HG02610 (cell line): ENCODE measurements around the gene FCMR.
"Not testable (repeated sequence)": the region's sequence is repeated elsewhere in the genome, so short reads cannot be mapped to it uniquely, and the experiment has no call there.

ENCODE experiments used
- ATAC-seq: cut with Tn5 transposase; IDR thresholded peaks from one replicate; pipeline ENCODE4 v1.9.1; 2021; ENCODE audit warnings: mild to moderate bottlenecking, moderate library complexity; ENCODE audit not compliant: unreplicated experiment

Gene FCMR

DNA sequence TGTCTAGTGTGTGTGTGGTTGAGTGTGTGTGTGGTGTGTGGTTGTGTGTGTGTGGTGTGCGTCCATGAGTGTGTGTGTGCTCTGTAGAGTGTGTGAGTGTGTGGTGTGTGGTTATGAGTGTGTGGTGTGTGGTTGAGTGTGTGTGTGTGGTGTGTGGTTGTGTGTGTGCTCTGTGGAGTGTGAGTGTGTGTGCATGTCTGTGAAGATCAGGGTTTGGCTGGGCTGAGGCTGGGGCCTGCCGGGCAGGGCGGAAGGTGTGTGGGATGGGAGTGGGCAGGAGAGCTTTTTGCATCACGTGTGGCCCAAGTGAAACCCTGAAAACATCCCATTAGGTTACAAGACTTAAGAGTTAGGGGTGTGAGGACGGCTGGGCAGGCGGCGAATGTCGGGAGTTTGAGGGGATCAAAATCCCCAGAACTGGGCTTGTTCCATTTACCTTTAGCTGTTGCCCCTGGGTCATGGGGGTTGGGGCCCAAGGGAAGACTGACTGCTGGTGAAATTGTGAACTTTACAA, 2.9 kb upstream of the FCMR start:
- ATAC-seq, result peak; percentile 26

DNA sequence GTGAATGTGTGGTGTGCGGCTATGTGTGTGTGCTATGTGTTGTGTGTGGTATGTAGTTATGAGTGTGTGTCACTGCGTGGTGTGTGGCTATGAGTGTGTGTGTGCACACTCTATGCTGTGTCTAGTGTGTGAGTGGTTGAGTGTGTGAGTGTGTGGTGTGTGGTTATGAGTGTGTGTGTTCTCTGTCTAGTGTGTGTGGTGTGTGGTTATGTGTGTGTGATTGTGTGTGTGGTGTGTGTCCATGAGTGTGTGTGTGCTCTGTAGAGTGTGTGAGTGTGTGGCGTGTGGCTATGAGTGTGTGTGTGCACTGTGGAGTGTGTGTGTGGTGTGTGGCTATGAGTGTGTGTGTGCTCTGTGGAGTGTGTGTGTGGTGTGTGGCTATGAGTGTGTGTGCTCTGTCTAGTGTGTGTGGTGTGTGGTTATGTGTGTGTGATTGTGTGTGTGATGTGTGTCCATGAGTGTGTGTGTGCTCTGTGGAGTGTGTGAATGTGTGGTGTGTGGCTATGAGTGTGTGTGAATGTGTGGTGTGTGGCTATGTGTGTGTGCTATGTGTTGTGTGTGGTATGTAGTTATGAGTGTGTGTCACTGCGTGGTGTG, 2.3 kb upstream of the FCMR start:
- ATAC-seq, result not testable (repeated sequence)

DNA sequence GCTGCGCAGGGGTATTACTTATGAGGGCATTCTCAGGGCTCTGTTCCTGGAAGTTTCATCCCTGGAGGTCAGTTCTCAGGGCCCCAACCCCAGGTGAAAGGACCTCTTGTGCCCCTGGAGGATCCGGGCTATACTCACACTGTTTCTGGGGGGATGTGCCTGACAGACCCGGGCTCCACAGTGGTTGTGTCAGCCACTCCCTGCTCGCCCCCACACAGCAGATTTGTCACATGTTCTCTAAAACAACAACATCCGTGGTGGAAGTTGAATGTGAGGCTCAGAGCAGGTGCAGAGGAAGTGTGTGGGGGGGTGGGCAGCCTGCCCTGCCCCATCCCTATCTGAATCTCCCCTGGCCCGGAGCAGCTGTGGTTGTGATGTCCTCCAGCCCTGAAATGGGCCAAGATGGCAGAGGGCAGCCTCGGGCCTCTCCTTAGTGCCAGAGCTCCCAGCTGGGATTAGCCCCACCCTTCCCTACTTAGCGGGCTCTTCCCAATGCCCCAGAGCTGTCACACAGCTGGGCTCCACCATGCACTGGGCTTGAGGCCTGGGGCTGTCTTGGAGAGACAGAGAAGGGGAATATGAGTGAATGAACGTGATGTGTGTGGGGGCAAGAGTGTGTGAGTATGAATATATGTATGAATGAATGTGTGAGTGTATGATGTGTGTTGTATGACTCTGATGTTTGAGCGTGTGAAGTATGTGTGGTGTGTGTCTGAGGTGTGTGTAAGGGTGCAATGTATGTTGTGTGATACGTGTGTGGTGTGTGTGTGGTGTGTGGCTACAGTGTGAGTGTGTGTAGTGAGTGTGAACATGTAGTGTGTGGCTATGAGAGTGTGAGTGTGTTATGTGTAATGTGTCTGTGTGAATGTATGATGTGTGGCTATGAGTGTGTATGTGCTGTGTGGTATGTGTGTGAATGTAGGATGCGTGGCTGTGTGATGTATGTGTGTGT, 1.5 kb upstream of the FCMR start:
- ATAC-seq, result peak; percentile 45

DNA sequence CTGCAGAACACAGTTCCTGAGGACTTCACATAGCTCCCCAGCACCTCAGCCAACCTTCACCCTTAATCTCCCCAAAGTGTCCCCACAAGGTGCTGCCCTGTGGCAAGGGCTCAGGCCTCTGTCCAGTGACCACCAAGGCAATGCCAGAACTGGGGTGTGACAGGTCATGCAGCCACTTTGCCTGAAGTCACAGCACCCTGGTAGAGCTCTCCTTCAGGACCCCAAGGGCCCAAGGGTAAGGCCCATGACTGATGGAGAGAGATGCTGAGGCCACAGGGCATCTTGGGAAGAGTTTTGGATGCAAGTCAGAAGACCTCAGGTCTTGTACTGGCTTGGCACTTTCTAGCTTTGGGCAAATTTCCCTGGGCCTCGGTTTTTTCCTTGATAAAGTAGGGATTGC, 783 bp upstream of the FCMR start:
- ATAC-seq, result no peak

DNA sequence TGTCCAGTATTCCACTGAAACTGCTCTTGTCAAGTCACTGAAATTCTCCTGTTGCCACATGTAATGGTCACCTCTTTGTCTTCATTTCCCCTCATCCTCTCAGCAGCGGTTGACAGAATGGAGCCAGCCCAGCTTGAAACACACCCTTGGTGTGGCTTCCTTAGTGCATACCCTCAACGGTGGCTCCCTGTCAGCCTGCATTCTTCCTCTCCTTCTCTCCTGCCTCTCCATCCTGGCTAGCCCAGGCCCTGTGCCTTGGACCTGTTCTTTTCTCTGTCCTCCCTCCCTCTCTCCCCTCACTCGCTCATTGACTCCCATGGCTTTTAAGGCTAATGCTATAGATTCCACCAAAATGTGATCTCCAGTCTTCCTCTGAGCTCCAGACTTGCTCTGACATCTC, 3.7 kb downstream of the FCMR start:
- ATAC-seq, result no peak

DNA sequence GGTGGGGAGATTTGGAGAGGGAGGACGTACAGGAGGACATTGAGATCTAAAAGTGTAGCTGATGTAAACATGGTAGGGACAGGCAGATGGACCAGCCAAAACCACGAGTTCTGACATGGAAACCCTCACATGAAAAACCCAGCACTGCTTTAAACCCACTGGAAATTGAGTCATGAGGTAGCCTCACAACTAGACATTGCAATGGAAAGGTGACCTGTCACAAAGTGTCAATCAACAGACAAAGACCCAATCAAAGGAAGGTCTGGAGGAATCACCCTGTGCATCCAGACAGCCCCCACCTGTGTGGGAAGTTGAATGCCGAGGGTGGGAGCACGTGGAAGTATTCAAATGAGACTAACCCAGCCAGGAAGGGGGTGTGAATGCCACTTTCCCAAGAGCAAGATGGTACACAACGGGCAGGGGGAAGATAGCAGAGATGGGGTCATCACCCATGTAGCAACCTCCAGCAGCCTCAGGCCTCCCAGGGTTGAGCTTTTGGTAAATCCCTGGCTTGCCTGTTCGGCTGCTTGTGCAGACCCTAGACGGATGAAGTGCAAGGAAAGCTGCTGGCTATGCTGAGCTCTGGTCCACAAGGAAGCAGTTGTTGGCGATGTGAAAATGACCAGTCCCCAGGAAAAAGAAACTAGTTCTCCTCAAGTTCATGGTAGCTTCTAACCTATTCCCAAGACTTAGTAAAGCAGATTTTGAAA, 5.6 kb downstream of the FCMR start:
- no peak for ATAC-seq

DNA sequence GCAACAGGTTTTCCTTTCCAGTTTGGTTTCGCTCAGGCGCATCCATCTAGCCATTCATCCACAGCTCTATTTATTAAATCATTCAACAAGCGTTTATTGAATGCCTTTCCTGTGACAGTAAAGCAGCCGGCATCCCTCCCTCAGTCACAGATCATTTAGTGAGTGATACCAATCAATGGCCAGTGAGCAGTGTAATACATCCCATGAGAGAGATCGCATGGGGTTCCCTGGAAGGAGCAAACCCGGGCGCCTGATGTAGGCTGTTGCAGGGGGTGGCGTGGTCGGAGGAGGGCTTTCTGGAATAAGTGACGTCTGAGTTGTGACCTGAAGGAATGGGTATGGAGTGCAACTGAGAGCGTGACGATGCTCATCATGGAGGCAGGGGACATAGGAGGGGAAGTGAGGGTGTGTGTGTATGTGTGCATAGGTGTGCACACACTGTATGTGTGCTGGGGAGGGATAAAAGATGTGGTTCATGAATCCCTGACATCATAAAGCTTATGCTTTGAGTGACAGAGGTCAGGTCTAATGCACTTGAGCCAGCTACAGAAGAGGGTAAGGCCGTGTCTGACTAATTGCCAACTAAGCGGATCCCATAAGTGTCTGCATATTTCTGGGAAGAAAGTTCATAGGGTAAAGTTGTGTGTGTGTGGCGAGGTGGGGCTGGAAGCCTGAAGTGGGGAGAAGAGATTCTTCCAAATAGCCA, 6.6 kb downstream of the FCMR start:
- ATAC-seq, result no peak

DNA sequence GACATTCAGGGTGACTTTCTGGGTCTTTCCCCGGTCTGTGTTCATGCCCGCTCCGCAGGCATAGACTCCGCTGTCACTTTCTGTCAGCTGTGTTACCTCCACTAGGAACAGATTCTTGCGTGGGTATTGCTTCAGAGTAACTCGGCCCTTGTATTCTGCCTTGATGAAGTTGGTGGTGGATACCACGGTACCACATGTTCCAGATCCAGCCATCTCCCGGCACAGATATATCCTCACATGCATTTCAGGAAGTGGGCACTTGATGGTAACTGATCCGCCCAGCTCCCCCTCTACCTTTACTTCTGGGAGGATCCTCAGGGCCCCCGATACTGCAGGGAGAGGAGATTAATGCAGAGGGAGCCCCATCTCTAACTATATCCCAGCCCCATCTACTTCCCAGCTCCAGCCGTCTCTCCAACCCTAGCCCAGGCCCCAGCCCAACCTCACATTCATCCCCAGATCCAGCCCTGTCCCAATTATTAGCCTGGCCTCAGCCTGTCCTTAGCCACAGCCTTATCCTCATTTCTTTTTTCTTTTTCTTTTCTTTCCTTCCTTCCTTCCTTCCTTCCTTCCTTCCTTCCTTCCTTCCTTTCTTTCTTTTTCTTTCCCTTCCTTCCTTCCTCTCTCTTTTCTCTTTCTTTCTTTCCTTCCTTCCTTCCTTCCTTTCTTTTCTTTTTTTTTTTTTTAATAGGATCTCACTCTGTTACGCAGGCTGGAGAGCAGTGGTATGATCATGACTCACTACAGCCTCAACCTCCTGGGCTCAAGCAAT, 7.8 kb downstream of the FCMR start:
- no peak for ATAC-seq

DNA sequence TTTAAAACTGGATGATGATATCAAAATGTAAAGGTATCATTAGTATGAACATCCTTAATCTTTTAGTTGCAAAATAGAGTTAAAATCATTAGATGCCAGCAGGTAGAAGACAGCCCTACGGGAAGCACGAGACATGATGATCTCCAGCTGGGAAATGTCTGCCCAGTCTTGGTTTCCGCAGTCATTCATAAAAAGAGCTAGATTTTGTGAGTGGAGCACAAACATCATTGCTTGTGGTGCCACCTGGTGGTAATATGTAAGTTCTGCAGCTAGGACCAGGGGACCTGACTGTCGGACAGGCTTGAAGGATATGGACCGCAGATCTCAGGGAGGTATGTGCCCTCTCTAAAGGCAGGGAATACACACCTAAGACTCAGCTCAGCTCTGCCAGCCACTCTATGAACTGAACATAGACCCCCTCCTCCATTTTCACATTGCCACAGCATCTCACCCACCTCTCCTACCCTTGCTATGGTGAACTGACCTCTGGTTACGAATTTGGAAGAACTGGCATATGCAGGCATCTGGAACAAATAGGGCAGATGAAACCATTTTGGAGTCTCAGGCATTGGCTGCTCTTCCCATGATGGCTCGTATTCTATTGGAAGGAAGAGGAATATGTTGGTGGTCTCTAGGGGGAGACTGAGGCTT, 9.2 kb downstream of the FCMR start:
- ATAC-seq, result no peak

DNA sequence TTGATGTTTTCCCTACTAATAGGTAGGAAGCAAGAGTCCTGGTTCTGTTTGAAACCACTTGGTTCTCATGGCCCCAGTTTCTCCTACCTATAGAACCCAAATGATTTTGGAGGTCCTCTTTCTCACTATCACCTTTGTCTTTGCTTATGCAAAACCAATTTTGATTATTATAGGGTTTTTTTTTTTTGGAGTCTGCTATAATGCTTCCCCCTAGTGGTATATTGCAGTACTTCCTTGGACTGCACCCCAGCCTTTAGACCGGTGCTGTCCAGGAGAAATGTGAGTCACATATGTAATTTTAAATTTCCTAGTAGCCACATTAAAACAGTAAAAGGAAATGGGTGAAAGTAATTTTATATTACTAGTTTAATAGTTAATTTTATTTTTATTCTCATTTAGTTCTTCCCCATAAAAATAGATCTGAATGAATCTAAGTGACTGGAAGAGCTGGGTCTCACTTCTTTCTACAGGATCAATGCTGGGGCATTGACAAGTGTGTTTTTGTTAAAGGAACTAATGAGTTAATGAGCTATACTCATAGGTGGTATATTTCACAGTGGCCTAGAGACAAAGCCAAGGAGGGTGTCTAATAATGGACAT, 10.6 kb downstream of the FCMR start:
- ATAC-seq, result no peak

DNA sequence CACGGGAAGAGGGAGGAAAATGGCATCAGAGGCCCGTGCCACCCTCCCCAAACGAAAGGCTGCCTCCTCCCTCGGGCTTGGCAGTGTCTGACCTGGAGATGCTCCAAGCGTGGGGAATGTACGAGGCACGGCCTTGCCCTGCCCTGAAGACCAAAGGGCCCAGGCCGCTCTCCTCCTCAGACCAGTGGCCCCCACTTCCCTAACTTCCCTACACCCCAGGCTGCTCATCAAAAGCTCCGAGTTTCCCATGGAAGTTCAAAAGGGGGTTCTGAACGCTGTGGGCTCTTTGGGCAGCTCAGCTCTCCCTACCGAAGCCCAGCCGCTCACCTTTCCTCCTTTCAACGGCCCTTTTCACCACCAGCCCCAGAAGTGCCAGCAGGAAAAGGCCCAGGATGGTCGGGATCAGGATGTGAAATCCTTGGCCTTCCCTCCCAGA, 11.8 kb downstream of the FCMR start:
- ATAC-seq, result no peak

DNA sequence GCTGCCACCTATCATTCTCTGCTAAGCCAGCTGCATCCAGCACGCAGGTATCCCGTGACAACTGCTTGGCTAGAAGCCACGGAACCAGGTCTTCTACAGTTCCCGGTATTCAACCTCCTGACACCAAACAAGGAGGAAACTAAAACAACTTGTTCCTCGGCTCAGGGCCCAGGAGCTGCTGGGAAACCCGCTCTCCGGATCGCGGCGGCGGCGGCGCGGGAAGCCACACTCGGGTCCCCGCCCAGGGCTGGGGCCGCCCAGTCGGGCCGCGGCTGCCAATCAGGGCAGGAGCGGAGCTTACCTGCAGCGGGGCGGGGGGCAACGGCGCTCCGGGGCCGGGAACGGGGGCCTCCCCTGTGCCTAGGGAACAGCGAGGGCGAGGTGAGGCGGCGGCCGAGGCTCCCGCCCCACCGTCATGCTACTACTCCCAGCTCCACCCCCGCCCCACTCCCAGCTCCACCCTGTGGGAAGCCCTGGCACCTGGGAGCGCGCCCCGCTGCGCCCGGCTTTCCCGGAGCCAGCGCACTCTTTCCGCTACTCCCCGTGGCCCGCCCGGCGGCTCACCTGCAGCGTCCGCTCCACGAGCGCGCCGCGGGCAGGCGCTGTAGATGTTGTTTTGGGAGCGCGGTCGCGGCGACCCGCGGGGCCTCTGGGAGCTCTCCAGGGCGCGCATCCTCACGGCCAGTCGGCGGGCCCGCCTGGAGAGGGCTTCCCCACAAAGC, 12.4 kb downstream of the FCMR start:
- ATAC-seq, result no peak

DNA sequence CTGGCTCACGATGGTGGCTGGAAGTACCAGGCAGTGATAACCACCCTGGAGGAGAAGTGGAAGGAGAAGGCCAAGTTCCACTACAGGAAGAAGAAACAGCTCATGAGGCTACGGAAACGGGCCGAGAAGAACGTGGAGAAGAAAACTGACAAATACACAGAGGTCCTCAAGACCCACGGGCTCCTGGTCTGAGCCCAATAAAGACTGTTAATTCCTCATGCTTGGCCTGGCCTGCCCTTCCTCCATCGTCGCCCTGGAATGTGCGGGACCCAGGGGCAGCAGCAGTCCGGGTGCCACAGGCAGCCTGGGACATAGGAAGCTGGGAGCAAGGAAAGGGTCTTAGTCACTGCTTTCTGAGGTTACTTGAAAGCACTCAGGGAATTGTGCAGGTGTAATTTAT, 13.7 kb downstream of the FCMR start:
- ATAC-seq, result no peak

DNA sequence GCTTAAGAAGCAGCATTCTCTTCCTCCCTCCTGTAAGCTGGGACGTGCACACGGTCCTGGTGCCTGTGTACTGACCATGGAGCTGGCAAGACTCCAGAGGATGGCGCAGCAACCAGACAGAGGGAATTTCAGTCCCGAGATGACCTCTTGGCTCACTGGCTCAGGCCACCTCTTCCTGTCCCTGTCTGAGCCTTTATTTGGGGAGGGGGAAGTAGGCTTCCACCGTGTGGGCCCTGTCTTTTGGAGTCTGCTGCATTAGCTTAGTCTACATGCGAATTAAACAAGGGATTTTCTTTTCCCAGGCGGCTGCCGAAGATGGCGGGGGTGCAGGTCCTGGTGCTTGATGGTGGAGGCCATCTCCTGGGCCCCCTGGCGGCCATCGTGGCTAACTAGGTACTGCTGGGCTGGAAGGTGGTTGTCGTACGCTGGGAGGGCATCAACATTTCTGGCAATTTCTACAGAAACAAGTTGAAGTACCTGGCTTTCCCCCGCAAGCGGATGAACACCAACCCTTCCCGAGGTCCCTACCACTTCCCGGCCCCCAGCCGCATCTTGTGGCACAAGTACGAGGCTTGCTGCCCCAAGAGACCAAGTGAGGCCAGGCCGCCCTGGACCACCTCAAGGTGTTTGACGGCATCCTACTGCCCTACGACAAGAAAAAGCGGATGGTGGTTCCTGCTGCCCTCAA, 14.3 kb downstream of the FCMR start:
- no peak for ATAC-seq

DNA sequence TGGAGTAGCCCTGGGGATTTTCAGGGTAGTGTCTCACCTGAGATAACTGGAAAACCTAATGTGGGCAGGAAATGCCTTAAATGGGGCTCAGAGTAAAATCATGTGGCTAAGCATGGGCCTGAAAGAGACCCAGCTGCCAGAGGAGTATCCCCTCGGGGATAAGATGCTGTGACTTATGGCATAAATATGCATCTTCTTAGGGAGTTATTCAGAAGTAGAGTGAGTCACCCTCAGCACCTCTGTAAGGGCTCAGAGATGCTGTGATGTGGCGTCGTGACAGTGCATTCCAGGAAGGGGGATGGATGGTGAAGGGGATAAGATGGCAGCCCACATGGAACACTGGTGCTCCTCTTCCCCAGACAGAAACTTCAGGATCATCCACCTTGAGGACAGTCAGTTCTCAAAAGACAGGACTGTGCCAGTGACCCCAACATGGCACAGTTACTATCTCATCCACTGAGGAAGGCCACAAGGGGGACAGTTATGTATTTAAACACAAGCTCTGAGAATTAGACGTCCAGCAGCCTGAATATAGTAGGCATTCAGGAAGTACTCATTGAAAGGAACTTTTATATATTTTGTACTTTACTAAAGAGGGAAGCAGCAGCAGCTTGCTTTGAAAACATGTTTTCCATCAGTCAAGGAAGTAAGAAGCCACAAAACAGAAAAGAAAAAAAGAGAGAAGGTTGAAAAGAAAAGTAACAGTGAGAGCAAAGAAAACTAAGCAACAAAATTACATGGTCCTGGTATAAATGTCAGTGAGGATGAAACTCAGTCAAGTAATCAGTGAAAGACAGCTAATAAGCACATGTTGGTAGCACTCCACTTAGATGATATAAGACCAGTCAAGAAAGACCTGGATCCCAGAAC, 16.2 kb downstream of the FCMR start:
- peak; percentile 87 for ATAC-seq

DNA sequence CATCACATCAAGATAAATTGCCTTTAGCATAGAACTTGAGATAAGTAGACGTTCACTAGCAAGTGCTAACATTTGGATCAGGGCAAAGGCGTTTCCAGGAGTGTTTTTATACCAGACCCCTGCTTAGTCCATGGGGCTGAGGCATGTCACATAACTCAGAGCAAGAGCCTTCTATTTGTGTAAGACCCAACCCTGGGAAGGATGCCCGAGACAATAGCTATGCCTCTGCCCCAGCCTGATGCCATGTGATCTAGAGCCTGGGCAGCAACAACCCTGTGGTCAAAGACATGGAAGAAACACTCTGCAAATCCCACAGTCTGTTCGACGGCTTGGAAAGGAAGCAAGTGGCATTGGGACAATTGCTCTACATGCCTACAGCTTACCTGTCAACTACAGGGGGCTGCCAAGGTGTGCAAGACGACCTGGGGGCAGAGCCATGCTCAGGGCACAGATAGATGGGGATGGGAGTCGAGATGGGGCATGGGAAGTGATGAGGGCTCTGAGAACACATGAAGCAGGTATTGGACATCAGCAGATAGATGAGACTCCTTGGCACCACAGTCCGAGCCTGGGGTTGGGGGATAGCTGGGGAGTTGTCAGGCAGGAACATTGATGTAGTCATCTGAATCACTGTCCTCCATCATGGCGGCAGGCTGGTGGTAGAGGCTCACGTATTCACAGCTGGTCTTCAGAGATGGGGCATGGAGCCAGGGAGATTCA, 17.2 kb downstream of the FCMR start:
- ATAC-seq, result no peak
